HG02759 (cell line): ENCODE data around the gene GSE1.

Experiments used
- ATAC-seq: cut with Tn5 transposase; IDR thresholded peaks from one replicate; pipeline ENCODE4 v1.9.1; 2021; ENCODE audit warnings: mild to moderate bottlenecking, moderate library complexity; ENCODE audit not compliant: unreplicated experiment

The GSE1 gene

GRCh38 chr16:85612801-85613603 is at the start of gene GSE1:
Gene GSE1, plus strand, starts transcription at chr16:85613322. Its CDS starts 70 bp downstream, at chr16:85613392.
- peak; percentile 50 for ATAC-seq

DNA sequence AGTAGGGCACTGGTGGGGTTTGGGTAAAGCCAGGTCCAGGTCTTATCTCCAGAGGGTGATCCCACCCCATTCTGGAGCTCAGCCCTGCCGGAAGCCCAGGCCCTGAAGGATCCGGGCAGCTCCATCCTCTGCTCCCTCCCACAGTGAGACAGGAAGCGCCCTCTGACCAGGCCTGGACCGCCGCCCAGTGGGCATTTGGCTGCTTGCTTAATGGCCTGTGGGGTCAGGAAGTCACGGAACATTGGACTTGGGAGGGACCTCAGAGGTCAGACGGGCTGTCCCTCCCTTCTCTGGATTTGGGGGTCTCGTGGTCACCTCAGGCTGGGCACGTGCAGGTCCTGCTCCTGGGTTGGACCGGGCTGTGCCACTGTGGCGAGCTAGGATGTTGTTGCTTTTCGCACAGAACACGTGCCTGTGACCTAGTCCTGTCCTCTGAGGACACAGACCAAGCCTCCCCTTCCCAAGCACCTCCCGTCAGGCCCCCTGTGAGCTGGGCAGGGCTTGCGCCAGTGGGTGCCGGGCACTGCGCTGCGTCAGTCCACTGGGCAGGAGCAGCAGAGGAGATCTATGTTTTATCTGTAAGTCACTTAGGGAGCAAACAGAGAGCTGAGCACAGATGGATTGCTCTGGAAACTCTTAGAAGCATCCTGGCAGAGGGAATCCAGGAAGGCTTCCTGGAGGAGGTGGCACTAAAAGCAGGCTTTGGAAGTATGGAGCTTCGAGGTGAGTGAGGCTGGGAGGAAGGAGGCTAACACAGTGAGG is 49.4 kb upstream of the GSE1 start:
- ATAC-seq: no peak

GRCh38 chr16:85564277-85565051 is 48.7 kb upstream of the GSE1 start:
- no peak for ATAC-seq

DNA sequence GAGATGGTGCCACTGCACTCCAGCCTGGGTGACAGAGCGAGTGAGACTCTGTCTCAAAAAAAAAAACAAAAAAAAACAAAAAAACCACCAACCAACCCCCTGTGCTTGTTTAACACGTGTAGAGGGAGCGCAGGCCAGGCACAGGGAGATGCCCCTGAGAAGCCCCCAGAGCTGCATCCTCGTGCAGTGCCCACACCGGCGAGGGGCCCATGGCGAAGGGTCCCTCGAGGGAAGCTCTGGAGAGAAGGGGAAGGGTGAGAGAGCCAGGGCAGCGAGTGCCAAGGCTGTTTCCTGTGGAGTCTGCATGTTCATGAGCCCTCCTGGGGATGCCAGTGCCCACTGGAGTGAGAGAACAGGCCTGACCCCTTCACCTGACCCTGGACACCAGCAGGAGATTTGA is 47.8 kb upstream of the GSE1 start:
- no peak for ATAC-seq

DNA sequence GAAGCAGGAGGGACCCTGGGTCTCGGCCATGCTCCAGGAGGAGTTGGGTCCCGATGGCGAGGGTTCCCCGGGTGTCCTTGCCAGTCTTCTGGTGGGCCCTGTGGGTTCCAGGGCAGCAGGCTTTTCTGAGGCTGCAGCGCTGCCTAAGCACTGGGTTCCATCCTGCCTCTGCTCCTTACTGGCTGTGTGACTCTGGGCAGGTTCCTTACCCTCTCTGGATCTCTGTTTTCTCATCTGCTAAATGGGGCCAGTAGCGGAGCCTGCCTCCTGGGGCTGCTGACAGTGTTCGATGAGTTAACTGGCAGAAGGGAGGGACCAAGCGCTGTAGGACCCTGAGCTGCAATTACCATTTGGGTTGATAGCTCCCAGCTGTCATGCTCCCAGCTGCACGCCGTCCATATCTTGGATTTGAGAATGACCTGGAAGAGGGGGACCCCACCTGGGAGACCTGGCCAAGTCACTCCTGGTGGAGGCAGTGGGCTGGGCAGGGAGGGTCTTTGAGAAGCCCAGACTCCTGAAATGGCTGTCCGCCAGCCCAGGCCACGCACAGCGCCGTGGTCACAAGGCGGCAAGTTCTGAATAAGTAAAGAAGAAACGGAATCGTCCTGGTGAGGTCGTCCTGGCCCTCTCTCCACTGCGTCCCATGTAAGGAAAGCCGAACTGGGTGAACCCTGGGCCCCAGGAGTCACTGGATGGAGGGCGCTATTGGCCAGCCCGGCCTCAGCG is 47.2 kb upstream of the GSE1 start:
- no peak for ATAC-seq

DNA sequence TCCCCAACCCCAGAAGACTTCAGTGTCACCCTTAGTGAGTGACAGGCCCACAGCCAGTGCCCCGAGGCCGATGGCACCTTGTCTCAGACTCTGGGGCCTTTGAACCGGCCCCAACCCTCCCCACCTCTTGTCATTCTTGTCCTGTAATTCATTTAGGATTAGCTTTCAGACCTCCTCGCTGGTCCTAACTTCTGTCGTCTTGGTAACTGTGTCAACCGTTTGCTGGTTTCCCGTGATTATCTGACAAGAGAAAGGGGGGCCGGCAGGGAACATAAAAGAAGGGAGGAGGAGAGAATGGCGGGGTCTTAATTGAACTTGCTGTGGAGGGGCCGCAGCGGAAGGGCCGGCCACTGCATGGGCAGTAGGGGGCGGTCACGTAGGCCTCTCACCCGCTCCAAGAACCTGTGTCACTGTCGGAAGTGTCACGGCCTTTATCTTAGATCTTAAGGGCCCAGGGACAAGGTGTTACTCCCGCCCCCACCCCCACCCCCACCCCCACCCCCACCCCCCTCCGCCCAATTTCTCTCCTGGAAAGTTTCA is 46.5 kb upstream of the GSE1 start:
- no peak for ATAC-seq

DNA sequence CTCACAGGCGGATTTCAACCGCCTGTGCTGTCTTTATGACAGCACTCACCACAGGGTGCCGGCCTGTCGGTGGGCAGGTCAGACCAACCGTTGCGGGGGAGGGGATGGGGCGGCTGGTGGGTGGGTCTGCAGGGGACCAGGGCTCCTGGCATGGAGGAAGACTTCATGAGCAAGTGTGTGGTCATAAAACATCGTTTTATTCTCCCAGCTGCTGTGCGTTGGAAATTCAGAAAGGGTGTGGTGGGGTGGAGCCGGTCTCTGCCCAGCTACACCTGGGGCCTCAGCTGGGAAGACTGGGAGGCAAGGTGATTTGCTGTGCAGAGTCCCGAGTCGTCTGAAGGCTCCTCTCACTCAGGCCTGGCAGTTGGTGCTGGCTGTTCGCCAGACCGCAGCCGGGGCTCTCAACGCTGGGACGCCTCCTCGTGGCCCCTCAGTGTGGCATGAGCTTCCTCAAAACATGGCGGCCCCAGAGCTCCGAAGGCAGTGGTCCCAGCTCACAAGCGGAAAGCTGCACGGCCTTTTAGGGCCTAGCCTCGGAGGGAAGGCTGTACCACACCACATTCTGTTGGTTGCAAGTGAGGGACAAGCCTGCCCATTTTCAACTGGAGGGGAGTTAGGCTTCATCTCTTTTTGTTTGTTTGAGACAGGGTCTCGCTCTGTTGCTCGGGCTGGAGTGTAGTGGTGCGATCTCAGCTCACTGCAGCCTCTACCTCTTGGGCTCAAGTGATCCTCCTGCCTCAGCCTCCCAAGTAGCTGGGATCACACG is 45.8 kb upstream of the GSE1 start:
- no peak for ATAC-seq

GRCh38 chr16:85567935-85568334 is 45.2 kb upstream of the GSE1 start:
- ATAC-seq: no peak

GRCh38 chr16:85568519-85568918 is 44.6 kb upstream of the GSE1 start:
- no peak for ATAC-seq

DNA sequence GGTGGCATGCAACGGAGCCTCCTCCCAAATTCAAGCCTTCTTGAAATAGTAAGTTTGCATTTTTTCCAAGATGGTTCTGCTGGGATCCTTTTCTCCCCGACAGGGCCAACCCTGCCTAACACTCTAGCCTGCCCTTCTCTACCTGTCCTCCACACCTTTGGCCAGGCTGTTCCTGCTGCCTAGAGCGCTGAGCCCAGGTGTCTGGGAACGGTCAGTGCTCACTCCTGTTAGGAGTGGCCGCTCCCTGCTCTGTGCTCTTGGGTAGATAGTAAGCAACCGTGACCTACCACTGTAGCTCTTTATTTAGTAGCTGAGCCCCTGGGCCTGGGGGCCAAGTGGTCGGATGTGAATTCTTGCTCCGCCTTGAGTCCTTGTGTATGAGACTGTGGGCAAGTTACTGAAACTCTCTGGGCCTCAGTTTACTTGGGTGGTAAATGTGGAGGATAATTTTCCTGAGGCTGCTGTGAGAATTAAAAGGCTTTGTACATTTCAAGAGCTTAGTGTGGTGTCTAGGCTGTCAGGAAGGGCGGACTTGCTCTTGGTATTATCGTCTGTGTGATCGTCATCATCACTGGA is 44.0 kb upstream of the GSE1 start:
- ATAC-seq: no peak

DNA sequence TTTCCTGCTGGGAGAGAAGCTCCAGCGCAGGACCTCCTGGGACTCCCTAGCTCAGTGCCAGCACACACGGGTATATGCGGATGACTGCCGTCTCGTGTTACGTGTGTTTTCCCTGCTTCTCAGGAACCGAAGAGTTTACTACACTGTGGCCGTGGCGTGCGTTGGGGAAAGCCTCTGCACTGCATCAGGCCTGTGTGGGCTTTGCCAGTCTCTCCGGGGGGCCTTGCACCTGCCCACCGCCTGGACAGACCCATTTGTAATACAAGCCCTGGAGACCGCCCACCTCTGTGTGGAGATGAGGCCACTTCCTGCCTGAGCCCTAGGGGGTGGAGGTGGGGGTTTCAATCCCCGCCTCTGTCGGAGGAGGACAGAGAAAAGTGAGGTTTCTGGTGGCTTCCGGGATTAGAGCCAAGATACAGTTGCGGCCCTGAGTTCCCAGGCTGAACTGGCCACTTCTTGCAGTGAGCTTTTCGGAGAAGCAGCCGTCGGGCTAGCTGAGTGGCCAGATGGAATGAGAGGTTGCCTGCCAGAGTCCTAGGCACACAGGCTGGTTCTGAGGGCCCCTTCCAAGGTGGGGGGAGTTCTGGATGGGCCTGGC is 43.4 kb upstream of the GSE1 start:
- ATAC-seq: peak; percentile 60

DNA sequence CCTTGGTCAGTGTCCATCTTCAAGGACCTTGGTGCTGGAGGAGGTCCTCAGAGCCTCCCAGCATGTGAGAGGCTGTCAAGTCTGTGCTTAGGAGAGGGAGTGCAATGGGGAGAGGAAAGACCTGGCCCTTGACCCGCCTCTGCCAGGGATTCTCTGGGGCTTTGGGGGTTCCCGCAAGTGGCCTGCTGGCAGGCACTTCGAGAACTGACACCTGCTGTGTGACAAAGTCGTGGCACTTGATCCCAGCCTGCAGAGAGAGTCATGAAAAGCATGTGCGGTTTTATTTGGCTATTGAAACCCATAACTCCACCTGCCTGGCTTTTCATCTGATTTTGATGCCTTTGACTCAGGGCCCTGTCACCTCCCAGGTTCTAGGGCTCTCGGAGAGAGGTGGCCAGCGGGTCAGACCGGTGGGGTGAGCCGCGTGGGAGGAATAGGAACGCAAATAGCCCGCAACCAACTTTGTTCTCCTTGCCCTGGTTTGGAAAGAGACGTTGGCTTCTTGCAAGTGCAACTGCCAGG is 42.8 kb upstream of the GSE1 start:
- ATAC-seq: peak; percentile 30

- ATAC-seq: peak; percentile 55
Measured at GRCh38 chr16:85570735-85571562, 42.2 kb upstream of the GSE1 start.

- no peak for ATAC-seq
Measured at GRCh38 chr16:85571563-85571812, 41.6 kb upstream of the GSE1 start.

DNA sequence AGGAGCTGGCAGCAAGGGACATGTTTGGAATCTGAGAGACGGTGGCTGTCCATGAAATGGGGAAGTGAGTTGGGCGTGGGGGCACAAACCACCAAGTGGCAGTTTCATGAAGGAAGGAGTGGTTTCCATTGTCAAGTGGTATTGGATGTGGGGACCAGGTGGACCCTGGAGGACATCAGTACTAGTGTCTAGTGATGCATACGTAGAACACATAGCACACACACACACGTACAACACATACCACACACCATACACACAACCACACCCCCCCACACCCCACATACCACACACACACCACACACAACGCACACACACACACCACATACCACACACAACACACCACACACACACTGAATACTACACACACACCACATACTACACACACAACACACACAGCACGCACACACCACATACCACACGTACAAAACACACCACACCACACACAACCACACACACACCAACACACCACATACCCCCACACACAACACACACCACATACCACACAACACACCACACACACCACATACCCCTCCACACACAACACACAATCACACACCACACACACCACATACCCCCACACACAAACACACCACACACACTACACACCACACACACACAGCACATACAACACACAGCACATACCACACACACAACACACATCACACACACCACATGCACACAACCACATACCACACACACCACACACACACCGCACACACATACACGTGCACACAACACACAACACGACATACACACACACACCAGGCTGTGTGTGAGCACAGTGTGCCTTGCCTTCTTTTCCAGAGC is 41.1 kb upstream of the GSE1 start:
- no peak for ATAC-seq

GRCh38 chr16:85573045-85573695 is 40.0 kb upstream of the GSE1 start:
- no peak for ATAC-seq
